GM10847 (cell line): ENCODE data around the gene GAB1.

Experiments used
- POLR2A ChIP-seq: IDR thresholded peaks from 2 replicates; pipeline ENCODE4 v1.6.1; 2011; ENCODE audit not compliant: insufficient read length; ENCODE audit errors: extremely low read depth

GAB1 gene

GRCh38 chr4:143364063-143364462 lies 27.4 kb downstream of the GAB1 start:
- no peak for TF ChIP-seq POLR2A

- TF ChIP-seq POLR2A: no peak
Measured at GRCh38 chr4:143367863-143368262, 31.2 kb downstream of the GAB1 start.

- no peak for TF ChIP-seq POLR2A
Measured at GRCh38 chr4:143369552-143369951, 32.9 kb downstream of the GAB1 start.

GRCh38 chr4:143372093-143372915 lies 35.6 kb downstream of the GAB1 start:
- no peak for TF ChIP-seq POLR2A

GRCh38 chr4:143374255-143374654 lies 37.6 kb downstream of the GAB1 start:
- no peak for TF ChIP-seq POLR2A

GRCh38 chr4:143374771-143375170 lies 38.1 kb downstream of the GAB1 start:
- TF ChIP-seq POLR2A: no peak

- TF ChIP-seq POLR2A: no peak
Measured at GRCh38 chr4:143375326-143376073, 38.8 kb downstream of the GAB1 start.

- no peak for TF ChIP-seq POLR2A
Measured at GRCh38 chr4:143377611-143378099, 41.0 kb downstream of the GAB1 start.

GRCh38 chr4:143380629-143381028 lies 44.0 kb downstream of the GAB1 start:
- TF ChIP-seq POLR2A: no peak

GRCh38 chr4:143381189-143382118 lies 44.8 kb downstream of the GAB1 start:
- no peak for TF ChIP-seq POLR2A

GRCh38 chr4:143382596-143382995 lies 45.9 kb downstream of the GAB1 start:
- no peak for TF ChIP-seq POLR2A

GRCh38 chr4:143383005-143383574 lies 46.4 kb downstream of the GAB1 start:
- no peak for TF ChIP-seq POLR2A

- no peak for TF ChIP-seq POLR2A
Measured at GRCh38 chr4:143384381-143384994, 47.8 kb downstream of the GAB1 start.

- TF ChIP-seq POLR2A: no peak
Measured at GRCh38 chr4:143386812-143387211, 50.1 kb downstream of the GAB1 start.
